Prostate gland (tissue), 2 donors: ENCODE data around the gene MYLK. TPM values are rescaled to one million over a fixed set of nuclear protein-coding genes. Genes with fewer than 3 reads are reported as not detected.

Experiments used
- DNase-seq: peaks from one replicate; pipeline ENCODE4 v3.0.0-alpha.2; 2019; ENCODE audit warnings: low spot score
- H3K27ac ChIP-seq, 2 donors: fragments of 200-600 bp; sonication (generic); 2 replicates each; pipeline ENCODE4 v1.5.1; 2017 to 2019
- H3K27me3 ChIP-seq: fragments of 200-600 bp; sonication (generic); replicated peaks from 2 replicates; pipeline ENCODE4 v1.5.1; 2019; ENCODE audit not compliant: insufficient read depth
- H3K36me3 ChIP-seq, 2 donors: fragments of 200-600 bp; sonication (generic); 1 replicate in 1 of 2; 2 replicates in 1 of 2; pipeline versions ENCODE4 v1.5.1 to v1.8.1; 2017 to 2019
- H3K4me1 ChIP-seq: fragments of 200-600 bp; sonication (generic); replicated peaks from 2 replicates; pipeline ENCODE4 v1.5.1; 2019
- H3K4me3 ChIP-seq, 2 donors: fragments of 200-600 bp; sonication (generic); 2 replicates each; pipeline ENCODE4 v1.5.1; 2017 to 2019
- H3K9me3 ChIP-seq: fragments of 200-600 bp; sonication (generic); 2 replicates; pipeline ENCODE4 v1.5.1; 2017
- POLR2A ChIP-seq: fragments of 450-650 bp; IDR thresholded peaks from one replicate; pipeline ENCODE4 v1.6.1; 2016; ENCODE audit warnings: antibody characterized with exemption, mild to moderate bottlenecking
- POLR2AphosphoS5 ChIP-seq: sonication (generic); formaldehyde crosslinking; IDR thresholded peaks from one replicate; pipeline ENCODE4 v1.6.1; 2017; ENCODE audit warnings: antibody characterized with exemption
- WGBS: methylation state at CpG from one replicate; pipeline ENCODE4 v1.1.5; 2018; 5-methylcytosine and 5-hydroxymethylcytosine counted together
- intact Hi-C: fragments of 100-400 bp; cut with DNase I; formaldehyde crosslinking; loops from one replicate; pipeline ENCODE4 v1.14.2; 2022
- total RNA-seq, 2 donors: library from RNA; depleted of rRNA; stranded (reverse); fragments of >200 nt; gene quantifications; one replicate each; pipeline ENCODE4 v1.1.0, GENCODE V29; 2016
- TF ChIP-seq, protein P1 (sequence below), 4 experiments: fragments of 200-600 bp in 2 of 4; fragments of 450-650 bp in 2 of 4; sonication (generic) in 2 of 4; IDR thresholded peaks; 1 replicate in 3 of 4; 2 replicates in 1 of 4; pipeline ENCODE4 v1.5.1; 2016 to 2019; ENCODE audit warnings: antibody characterized with exemption in 4 of 4, mild to moderate bottlenecking in 2 of 4, moderate library complexity in 2 of 4

The MYLK gene
- total RNA-seq, 2 donors from 2014 or later: 345 to 600 TPM

DNA sequence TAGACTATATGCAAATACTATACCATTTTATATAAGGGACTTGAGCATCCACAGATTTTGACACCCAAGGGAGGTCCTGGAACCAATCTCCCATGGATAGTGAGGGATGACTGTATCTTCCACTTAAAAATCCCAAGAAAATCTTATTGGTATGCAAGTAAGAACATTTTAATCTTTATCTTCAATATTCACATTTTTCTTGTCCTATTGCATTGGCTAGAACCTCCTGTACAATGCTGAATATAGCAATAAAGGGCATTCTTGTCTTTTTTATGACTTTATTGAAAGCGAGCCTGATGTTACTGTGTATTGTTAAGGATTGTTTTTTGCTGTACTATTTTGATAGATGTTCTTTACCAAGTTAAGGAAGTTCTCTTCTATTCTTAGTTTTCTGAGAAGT lies 36.9 kb downstream of the MYLK start:
- H3K4me1 ChIP-seq: no peaks in the 10 kb centered on the region
- H3K36me3 ChIP-seq: no peaks in the 10 kb centered on the region
- intact Hi-C loops: no loop called here
- H3K9me3 ChIP-seq: no peaks in the 10 kb centered on the region
- H3K27ac ChIP-seq: no peak overlapping the region
- no peaks in the 10 kb centered on the region for H3K27me3 ChIP-seq
- WGBS: 93% methylated on average over 1 of the region's 1 CpG
- no peak overlapping the region for H3K4me3 ChIP-seq
- TF ChIP-seq POLR2A (no peak), POLR2AphosphoS5 (no peak)
- TF ChIP-seq, protein P1, sequence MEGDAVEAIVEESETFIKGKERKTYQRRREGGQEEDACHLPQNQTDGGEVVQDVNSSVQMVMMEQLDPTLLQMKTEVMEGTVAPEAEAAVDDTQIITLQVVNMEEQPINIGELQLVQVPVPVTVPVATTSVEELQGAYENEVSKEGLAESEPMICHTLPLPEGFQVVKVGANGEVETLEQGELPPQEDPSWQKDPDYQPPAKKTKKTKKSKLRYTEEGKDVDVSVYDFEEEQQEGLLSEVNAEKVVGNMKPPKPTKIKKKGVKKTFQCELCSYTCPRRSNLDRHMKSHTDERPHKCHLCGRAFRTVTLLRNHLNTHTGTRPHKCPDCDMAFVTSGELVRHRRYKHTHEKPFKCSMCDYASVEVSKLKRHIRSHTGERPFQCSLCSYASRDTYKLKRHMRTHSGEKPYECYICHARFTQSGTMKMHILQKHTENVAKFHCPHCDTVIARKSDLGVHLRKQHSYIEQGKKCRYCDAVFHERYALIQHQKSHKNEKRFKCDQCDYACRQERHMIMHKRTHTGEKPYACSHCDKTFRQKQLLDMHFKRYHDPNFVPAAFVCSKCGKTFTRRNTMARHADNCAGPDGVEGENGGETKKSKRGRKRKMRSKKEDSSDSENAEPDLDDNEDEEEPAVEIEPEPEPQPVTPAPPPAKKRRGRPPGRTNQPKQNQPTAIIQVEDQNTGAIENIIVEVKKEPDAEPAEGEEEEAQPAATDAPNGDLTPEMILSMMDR (IDR thresholded peaks at IDR 0.05): no peak
- DNase-seq: no peak

DNA sequence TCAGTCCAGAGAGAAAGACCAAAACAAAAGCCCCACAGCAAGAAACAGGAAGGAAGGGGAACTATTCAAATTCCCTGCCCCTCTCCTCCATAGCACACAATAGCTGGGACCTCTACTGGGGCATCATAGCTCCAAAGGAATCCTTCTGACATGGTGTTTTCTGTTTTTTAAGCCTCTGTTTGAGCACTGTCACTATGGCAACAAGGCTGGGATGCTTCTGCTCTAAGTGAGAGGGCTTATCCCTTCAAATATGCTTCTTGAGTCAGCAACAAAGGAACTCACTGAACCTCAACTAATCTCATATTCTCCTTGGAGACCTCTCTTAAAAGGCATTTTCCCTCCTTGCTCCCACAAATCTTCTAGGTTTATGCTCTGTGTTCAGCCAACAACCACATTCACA lies 40.5 kb downstream of the MYLK start:
- DNase-seq: no peak
- no peak overlapping the region for H3K27ac ChIP-seq
- no peaks in the 10 kb centered on the region for H3K9me3 ChIP-seq
- no peaks in the 10 kb centered on the region for H3K4me1 ChIP-seq
- TF ChIP-seq POLR2A: no peak
- no peak for TF ChIP-seq POLR2AphosphoS5
- TF ChIP-seq, protein P1 (IDR thresholded peaks at IDR 0.05): no peak
- no peaks in the 10 kb centered on the region for H3K27me3 ChIP-seq
- H3K36me3 ChIP-seq: no peaks in the 10 kb centered on the region
- no peak overlapping the region for H3K4me3 ChIP-seq
- intact Hi-C loops: no loop called here

DNA sequence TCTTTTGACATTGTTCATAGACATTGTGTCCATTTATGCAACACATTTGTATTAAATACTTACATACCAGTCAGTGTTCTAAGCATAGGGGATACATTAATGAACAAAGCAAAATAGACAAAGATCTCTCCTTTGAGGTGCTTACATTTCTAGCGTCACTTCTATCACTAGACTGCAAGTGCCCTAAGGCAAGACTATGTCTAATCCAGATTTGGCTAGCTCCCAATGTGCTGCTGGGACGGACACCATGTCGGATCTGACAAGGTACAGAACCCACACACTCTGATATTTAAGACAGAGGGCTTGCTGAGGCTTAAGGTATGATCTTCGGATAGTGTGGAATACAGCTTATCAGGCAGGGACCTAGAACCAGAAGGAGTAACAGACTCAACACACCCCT lies 41.4 kb downstream of the MYLK start:
- intact Hi-C loops: no loop called here
- DNase-seq: no peak
- Histone ChIP-seq H3K36me3 (no peaks in the 10 kb centered on the region), H3K27me3 (no peaks in the 10 kb centered on the region), H3K4me3 (no peak overlapping the region), H3K27ac (no peak overlapping the region), H3K9me3 (no peaks in the 10 kb centered on the region), H3K4me1 (no peaks in the 10 kb centered on the region)
- 64% methylated on average over 4 of the region's 4 CpGs for WGBS
- TF ChIP-seq, protein P1 (IDR thresholded peaks at IDR 0.05): no peak
- no peak for TF ChIP-seq POLR2A
- TF ChIP-seq POLR2AphosphoS5: no peak

DNA sequence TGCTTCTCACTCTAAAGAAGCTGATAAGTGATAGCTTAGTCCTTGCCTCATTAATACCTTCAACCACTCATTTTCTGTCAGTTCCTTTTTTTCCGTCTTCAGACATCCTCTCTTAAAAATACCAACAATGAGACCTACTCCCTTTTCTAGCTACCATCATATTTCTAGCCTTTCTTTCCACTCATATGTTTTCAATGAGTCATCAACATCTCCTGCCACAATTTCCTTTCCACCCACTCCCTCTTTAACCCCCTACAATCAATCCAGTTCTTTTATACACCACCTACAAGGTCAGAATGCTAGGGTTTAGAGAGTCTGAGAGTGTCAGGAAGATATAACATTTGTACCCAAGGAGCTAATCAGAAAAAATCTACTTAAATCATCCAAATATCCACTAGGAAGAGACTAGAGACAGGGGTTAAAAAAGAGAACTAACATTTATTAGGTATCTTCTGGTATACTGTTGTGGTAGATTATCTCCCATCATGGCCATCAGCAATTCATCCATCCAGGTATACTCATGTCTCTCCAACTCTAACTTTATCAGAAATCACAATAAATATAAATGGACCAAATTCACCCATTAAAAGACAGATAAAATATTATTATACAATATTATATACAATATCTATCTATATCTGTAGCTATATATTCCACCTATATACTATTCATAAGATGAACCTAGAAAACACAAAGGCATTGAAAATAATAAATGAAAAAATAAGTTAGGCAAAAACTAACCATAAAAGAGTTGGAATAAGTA lies 42.5 kb downstream of the MYLK start:
- H3K27ac ChIP-seq: no peak overlapping the region
- TF ChIP-seq POLR2A: no peak
- TF ChIP-seq, protein P1 (IDR thresholded peaks at IDR 0.05): no peak
- no peak for TF ChIP-seq POLR2AphosphoS5
- H3K27me3 ChIP-seq: no peaks in the 10 kb centered on the region
- no peaks in the 10 kb centered on the region for H3K4me1 ChIP-seq
- DNase-seq: no peak
- WGBS: 87% methylated on average over 1 of the region's 1 CpG
- H3K36me3 ChIP-seq: no peaks in the 10 kb centered on the region
- intact Hi-C loops: no loop called here
- no peaks in the 10 kb centered on the region for H3K9me3 ChIP-seq
- H3K4me3 ChIP-seq: no peak overlapping the region

DNA sequence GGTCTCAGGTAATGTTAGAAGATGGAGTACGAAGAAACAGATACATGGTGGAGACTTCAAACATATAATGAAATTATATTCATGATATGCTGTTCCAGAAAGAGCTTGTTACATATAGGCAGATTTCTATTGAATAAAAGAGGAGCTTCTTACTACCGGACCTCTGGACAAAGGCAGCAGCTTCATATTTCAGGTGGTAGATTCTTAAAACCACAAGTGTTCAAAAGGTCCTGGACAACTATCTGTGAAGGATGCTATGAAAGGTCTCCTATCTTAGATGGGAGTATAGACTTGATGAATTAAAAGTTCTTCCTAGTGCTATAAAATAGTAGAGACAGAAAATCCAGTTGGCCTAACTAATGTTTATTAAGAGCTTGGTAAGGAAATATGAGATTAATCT lies 43.2 kb downstream of the MYLK start:
- no peak for DNase-seq
- no peaks in the 10 kb centered on the region for H3K27me3 ChIP-seq
- no peaks in the 10 kb centered on the region for H3K9me3 ChIP-seq
- intact Hi-C loops: no loop called here
- 95% methylated on average over 2 of the region's 2 CpGs for WGBS
- no peaks in the 10 kb centered on the region for H3K4me1 ChIP-seq
- H3K4me3 ChIP-seq: no peak overlapping the region
- H3K36me3 ChIP-seq: no peaks in the 10 kb centered on the region
- TF ChIP-seq POLR2AphosphoS5: no peak
- TF ChIP-seq, protein P1 (IDR thresholded peaks at IDR 0.05): no peak
- TF ChIP-seq POLR2A: no peak
- H3K27ac ChIP-seq: no peak overlapping the region
